ENCODE measurements around the gene FANK1.
"Not testable (repeated sequence)": the region's sequence is repeated elsewhere in the genome, so short reads cannot be mapped to it uniquely, and the experiment has no call there.

Gene FANK1

GRCh38 chr10:126016882-126017281 is 120.5 kb downstream of the FANK1 start:
- in situ Hi-C loops (cut with MboI; ENCODE audit: low sequenced_read_pairs), result no loop called here

- in situ Hi-C loops (cut with MboI; ENCODE audit: low sequenced_read_pairs), result no loop called here
Measured at GRCh38 chr10:126017961-126018560, 121.7 kb downstream of the FANK1 start.

- in situ Hi-C loops (cut with MboI; ENCODE audit: low sequenced_read_pairs), result no loop called here
Measured at GRCh38 chr10:126021833-126022500, 125.6 kb downstream of the FANK1 start.

GRCh38 chr10:126022841-126023240 is 126.5 kb downstream of the FANK1 start:
- in situ Hi-C loops (cut with MboI; ENCODE audit: low sequenced_read_pairs), result no loop called here

GRCh38 chr10:126027692-126028091 is 131.3 kb downstream of the FANK1 start:
- in situ Hi-C loops (cut with MboI; ENCODE audit: low sequenced_read_pairs), result no loop called here

GRCh38 chr10:126029999-126030398 is 133.6 kb downstream of the FANK1 start:
- in situ Hi-C loops (cut with MboI; ENCODE audit: low sequenced_read_pairs), result no loop called here

- in situ Hi-C loops (cut with MboI; ENCODE audit: low sequenced_read_pairs), result no loop called here
Measured at GRCh38 chr10:126034586-126034985, 138.2 kb downstream of the FANK1 start.

GRCh38 chr10:126036515-126036914 is 140.2 kb downstream of the FANK1 start:
- in situ Hi-C loops (cut with MboI; ENCODE audit: low sequenced_read_pairs), result no loop called here

- in situ Hi-C loops (cut with MboI; ENCODE audit: low sequenced_read_pairs), result no loop called here
Measured at GRCh38 chr10:126037946-126038345, 141.6 kb downstream of the FANK1 start.

- in situ Hi-C loops (cut with MboI; ENCODE audit: low sequenced_read_pairs), result no loop called here
Measured at GRCh38 chr10:126041117-126041516, 144.8 kb downstream of the FANK1 start.

GRCh38 chr10:126041804-126042231 is 145.5 kb downstream of the FANK1 start:
- in situ Hi-C loops (cut with MboI; ENCODE audit: low sequenced_read_pairs), result no loop called here

- in situ Hi-C loops (cut with MboI; ENCODE audit: low sequenced_read_pairs), result no loop called here
Measured at GRCh38 chr10:126042354-126042753, 146.0 kb downstream of the FANK1 start.

GRCh38 chr10:126042906-126043305 is 146.5 kb downstream of the FANK1 start:
- in situ Hi-C loops (cut with MboI; ENCODE audit: low sequenced_read_pairs), result no loop called here

- in situ Hi-C loops (cut with MboI; ENCODE audit: low sequenced_read_pairs), result no loop called here
Measured at GRCh38 chr10:126043389-126043788, 147.0 kb downstream of the FANK1 start.

GRCh38 chr10:126045861-126046260 is 149.5 kb downstream of the FANK1 start:
- in situ Hi-C loops (cut with MboI; ENCODE audit: low sequenced_read_pairs), result no loop called here

GRCh38 chr10:126046831-126047230 is 150.5 kb downstream of the FANK1 start:
- in situ Hi-C loops (cut with MboI; ENCODE audit: low sequenced_read_pairs), result no loop called here

- in situ Hi-C loops (cut with MboI; ENCODE audit: low sequenced_read_pairs), result not testable (repeated sequence)
Measured at GRCh38 chr10:126047749-126048148, 151.4 kb downstream of the FANK1 start.

GRCh38 chr10:126049759-126050700 is 153.7 kb downstream of the FANK1 start:
- in situ Hi-C loops (cut with MboI; ENCODE audit: low sequenced_read_pairs), result no loop called here

- in situ Hi-C loops (cut with MboI; ENCODE audit: low sequenced_read_pairs), result no loop called here
Measured at GRCh38 chr10:126052171-126052570, 155.8 kb downstream of the FANK1 start.

GRCh38 chr10:126054191-126054590 is 157.8 kb downstream of the FANK1 start:
- in situ Hi-C loops (cut with MboI; ENCODE audit: low sequenced_read_pairs), result no loop called here

GRCh38 chr10:126057494-126057893 is 161.1 kb downstream of the FANK1 start:
- in situ Hi-C loops (cut with MboI; ENCODE audit: low sequenced_read_pairs), result no loop called here

- in situ Hi-C loops (cut with MboI; ENCODE audit: low sequenced_read_pairs), result no loop called here
Measured at GRCh38 chr10:126058104-126058503, 161.7 kb downstream of the FANK1 start.

Measured in HL-60/S4 treated with phorbol 12-myristate 13-acetate at 8.2 ng/mL for 4 days and 3 days (cell line).